Measurements from ENCODE around the gene VAPA. TPM values are rescaled to one million over a fixed set of nuclear protein-coding genes. Genes with fewer than 3 reads are reported as not detected.

VAPA gene
- total and polyA plus RNA-seq, 9 of the 15 experiments (the other 6 are each of a cell fraction or from before 2014, with no cell fraction given), result 219 to 902 (median 526) TPM

GRCh38 chr18:9952633-9953416 lies 39.0 kb downstream of the VAPA start:
- DNase-seq (ENCODE audit: extremely low read depth in 1 of 4, low spot score in 3 of 4) (peak; percentile 34 to 94 (median 61)), FAIRE-seq (peak; percentile 94), ATAC-seq (peak; percentile 90)
- H3K4me3 ChIP-seq, result peak overlapping the region; percentile 3; the same call in 1 of the 2 replicates
- peaks cover 22 to 54% of the 10 kb centered on the region in 2 experiments; a peak in 4 of 5 replicates for H3K4me1 ChIP-seq (replicated peaks in 1 of 2; ENCODE audit: control insufficient read depth in 2 of 2, insufficient read depth in 2 of 2, low read length in 2 of 2)
- peak overlapping the region in 1 of 2 experiments; percentile 54; a peak in 2 of 4 replicates for H3K9ac ChIP-seq (ENCODE audit: insufficient read depth in 1 of 2, low read depth in 2 of 2, low read length in 2 of 2)
- H2AFZ ChIP-seq (ENCODE audit: low read depth, low read length), result no peak overlapping the region
- ChIA-PET POLR2A (interaction anchor here (0.6 to 2.8 kb wide), 8 partner anchors 10 to 234 kb away, joined by 3 to 7 read pairs (median 4); partner anchors contain the start of gene VAPA), CTCF (ENCODE audit: low intra/inter-chr PET ratio) (interaction anchor here (1.4 kb wide), 1 partner anchor 269 kb away, joined by 3 read pairs; no protein-coding TSS in a partner anchor)
- H4K20me1 ChIP-seq (replicated peaks; ENCODE audit: control insufficient read depth, insufficient read depth, low read length), result no peaks in the 10 kb centered on the region
- peaks cover 93% of the 10 kb centered on the region for H3K36me3 ChIP-seq (ENCODE audit: control insufficient read depth, insufficient read depth, low read length)
- BruUV-seq (replicated peaks), result no TSS peak
- 4% methylated on average over 1 of the region's 1 CpG for WGBS (ENCODE audit: insufficient coverage, low coverage, missing lambda C conversion rate)
- H3K27me3 ChIP-seq (ENCODE audit: control insufficient read depth in 2 of 2, insufficient read depth in 2 of 2, low read length in 2 of 2), result no peaks in the 10 kb centered on the region
- H3K9me1 ChIP-seq (ENCODE audit: control insufficient read depth, insufficient read depth, low read length), result no peaks in the 10 kb centered on the region
- H3K79me2 ChIP-seq (ENCODE audit: control insufficient read depth, insufficient read depth, low read length), result peaks cover 88% of the 10 kb centered on the region
- peak overlapping the region; percentile 65 for H3K4me2 ChIP-seq (ENCODE audit: insufficient read depth, low read length)
- intact Hi-C loops (cut with micrococcal nuclease) (loop anchor here (1.0 to 10.0 kb wide), 8 partner anchors 26 to 378 kb away; partner anchors contain the start of gene VAPA), in situ Hi-C loops (cut with MboI) (no loop called here)
- H3K27ac ChIP-seq (ENCODE audit: extremely low read depth, low read depth, low read length), result peak overlapping the region; percentile 81
- H3K9me3 ChIP-seq (replicated peaks; ENCODE audit: control insufficient read depth, insufficient read depth, low read depth, low read length), result no peaks in the 10 kb centered on the region
- TF ChIP-seq HOXB6 (CRISPR knock-in tag; IDR thresholded peaks at IDR 0.05; ENCODE audit: borderline replicate concordance), result no peak
- TF ChIP-seq ESRRB (CRISPR knock-in tag; IDR thresholded peaks at IDR 0.05; ENCODE audit: borderline replicate concordance), result no peak
- TF ChIP-seq LCOR (CRISPR knock-in tag; IDR thresholded peaks at IDR 0.05), result 0 out of 2 replicates have a peak, but pooled peaks have one; percentile 30
- no peak for TF ChIP-seq TAF7 (tag; IDR thresholded peaks at IDR 0.05)
- TF ChIP-seq, protein P1, sequence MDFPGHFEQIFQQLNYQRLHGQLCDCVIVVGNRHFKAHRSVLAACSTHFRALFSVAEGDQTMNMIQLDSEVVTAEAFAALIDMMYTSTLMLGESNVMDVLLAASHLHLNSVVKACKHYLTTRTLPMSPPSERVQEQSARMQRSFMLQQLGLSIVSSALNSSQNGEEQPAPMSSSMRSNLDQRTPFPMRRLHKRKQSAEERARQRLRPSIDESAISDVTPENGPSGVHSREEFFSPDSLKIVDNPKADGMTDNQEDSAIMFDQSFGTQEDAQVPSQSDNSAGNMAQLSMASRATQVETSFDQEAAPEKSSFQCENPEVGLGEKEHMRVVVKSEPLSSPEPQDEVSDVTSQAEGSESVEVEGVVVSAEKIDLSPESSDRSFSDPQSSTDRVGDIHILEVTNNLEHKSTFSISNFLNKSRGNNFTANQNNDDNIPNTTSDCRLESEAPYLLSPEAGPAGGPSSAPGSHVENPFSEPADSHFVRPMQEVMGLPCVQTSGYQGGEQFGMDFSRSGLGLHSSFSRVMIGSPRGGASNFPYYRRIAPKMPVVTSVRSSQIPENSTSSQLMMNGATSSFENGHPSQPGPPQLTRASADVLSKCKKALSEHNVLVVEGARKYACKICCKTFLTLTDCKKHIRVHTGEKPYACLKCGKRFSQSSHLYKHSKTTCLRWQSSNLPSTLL (IDR thresholded peaks at IDR 0.05), result no peak
- TF ChIP-seq ZFPM2 (CRISPR knock-in tag; IDR thresholded peaks at IDR 0.05), result no peak
- no peak for TF ChIP-seq NCOA6 (IDR thresholded peaks at IDR 0.05)
- no peak for TF ChIP-seq FOXP1 (CRISPR knock-in tag; IDR thresholded peaks at IDR 0.05)
- TF ChIP-seq, protein P2, sequence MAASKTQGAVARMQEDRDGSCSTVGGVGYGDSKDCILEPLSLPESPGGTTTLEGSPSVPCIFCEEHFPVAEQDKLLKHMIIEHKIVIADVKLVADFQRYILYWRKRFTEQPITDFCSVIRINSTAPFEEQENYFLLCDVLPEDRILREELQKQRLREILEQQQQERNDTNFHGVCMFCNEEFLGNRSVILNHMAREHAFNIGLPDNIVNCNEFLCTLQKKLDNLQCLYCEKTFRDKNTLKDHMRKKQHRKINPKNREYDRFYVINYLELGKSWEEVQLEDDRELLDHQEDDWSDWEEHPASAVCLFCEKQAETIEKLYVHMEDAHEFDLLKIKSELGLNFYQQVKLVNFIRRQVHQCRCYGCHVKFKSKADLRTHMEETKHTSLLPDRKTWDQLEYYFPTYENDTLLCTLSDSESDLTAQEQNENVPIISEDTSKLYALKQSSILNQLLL (CRISPR knock-in tag; IDR thresholded peaks at IDR 0.05; ENCODE audit: borderline replicate concordance), result no peak
- peak; percentile 73 for TF ChIP-seq PML (IDR thresholded peaks at IDR 0.05; ENCODE audit: low read length)
- TF ChIP-seq RAD21 (CRISPR knock-in tag; conservative IDR thresholded peaks at IDR 0.05 in 1 of 2, IDR thresholded peaks at IDR 0.05 in 1 of 2), result peak; percentile 23 to 49; a peak in 1 of 4 replicates
- no peak for TF ChIP-seq BRD4 (IDR thresholded peaks at IDR 0.05)
- TF ChIP-seq MTF1 (CRISPR knock-in tag; IDR thresholded peaks at IDR 0.05; ENCODE audit: borderline replicate concordance), result no peak
- no peak for TF ChIP-seq ELF4 (CRISPR knock-in tag; IDR thresholded peaks at IDR 0.05)
- TF ChIP-seq CCNT2 (IDR thresholded peaks at IDR 0.05; ENCODE audit: borderline replicate concordance, extremely low read depth, insufficient read length, low read depth, low read length), result peak; percentile 88
- peak; percentile 70 for TF ChIP-seq JUND (IDR thresholded peaks at IDR 0.05; ENCODE audit: borderline replicate concordance, low read depth, low read length)
- TF ChIP-seq JUND (tag; IDR thresholded peaks at IDR 0.05; ENCODE audit: borderline replicate concordance, low read depth, low read length), result no peak; the same call in 1 of the 3 replicates
- no peak for TF ChIP-seq MCM7 (IDR thresholded peaks at IDR 0.05)
